GM21515 (cell line): ENCODE measurements around the gene RFX8.

Experiments used
- ATAC-seq: cut with Tn5 transposase; IDR thresholded peaks from one replicate; pipeline ENCODE4 v1.9.1; 2021; ENCODE audit not compliant: unreplicated experiment

Gene RFX8

GRCh38 chr2:101412092-101412694, 62.7 kb downstream of the RFX8 start:
- no peak for ATAC-seq

- no peak for ATAC-seq
Measured at GRCh38 chr2:101410746-101411145, 64.2 kb downstream of the RFX8 start.

- ATAC-seq, result no peak
Measured at GRCh38 chr2:101410114-101410513, 64.8 kb downstream of the RFX8 start.

GRCh38 chr2:101409699-101410098, 65.2 kb downstream of the RFX8 start:
- no peak for ATAC-seq

GRCh38 chr2:101408925-101409324, 66.0 kb downstream of the RFX8 start:
- no peak for ATAC-seq

GRCh38 chr2:101405351-101405899, 69.5 kb downstream of the RFX8 start:
- ATAC-seq, result no peak

GRCh38 chr2:101403745-101404144, 71.2 kb downstream of the RFX8 start:
- no peak for ATAC-seq

GRCh38 chr2:101402630-101403029, 72.3 kb downstream of the RFX8 start:
- no peak for ATAC-seq

GRCh38 chr2:101401906-101402305, 73.0 kb downstream of the RFX8 start:
- ATAC-seq, result no peak

GRCh38 chr2:101401326-101401665, 73.6 kb downstream of the RFX8 start:
- no peak for ATAC-seq

- no peak for ATAC-seq
Measured at GRCh38 chr2:101400506-101401325, 74.2 kb downstream of the RFX8 start.

GRCh38 chr2:101400048-101400447, 74.9 kb downstream of the RFX8 start:
- no peak for ATAC-seq

- no peak for ATAC-seq
Measured at GRCh38 chr2:101399021-101399799, 75.7 kb downstream of the RFX8 start.

- no peak for ATAC-seq
Measured at GRCh38 chr2:101398116-101398821, 76.6 kb downstream of the RFX8 start.

- no peak for ATAC-seq
Measured at GRCh38 chr2:101396316-101396717, 78.6 kb downstream of the RFX8 start.

GRCh38 chr2:101395545-101396315, 79.2 kb downstream of the RFX8 start:
- no peak for ATAC-seq

GRCh38 chr2:101388232-101388631, 86.7 kb downstream of the RFX8 start:
- ATAC-seq, result no peak

- no peak for ATAC-seq
Measured at GRCh38 chr2:101387151-101387834, 87.6 kb downstream of the RFX8 start, which contains the start of gene CREG2. Gene CREG2 (minus strand): TSS chr2:101387503. CDS start chr2:101387457, 46 bp downstream.

- ATAC-seq, result no peak
Measured at GRCh38 chr2:101386599-101387150, 88.2 kb downstream of the RFX8 start.
